ENCODE measurements around the gene ZNF514. TPM values are rescaled to one million over a fixed set of nuclear protein-coding genes. Genes with fewer than 3 reads are reported as not detected.
"Not testable (repeated sequence)": the region's sequence is repeated elsewhere in the genome, so short reads cannot be mapped to it uniquely, and the experiment has no call there.

ZNF514 gene
- polyA plus RNA-seq, 1 experiment, result 9.8 TPM

- ChIA-PET CTCF (interaction anchor here (1.7 to 2.2 kb wide), 3 partner anchors 9 to 30 kb away, joined by 4 to 16 read pairs (median 7); no protein-coding TSS in a partner anchor), POLR2A (no interaction called here)
- no peaks in the 10 kb centered on the region for H3K27me3 ChIP-seq (ENCODE audit: control insufficient read depth, insufficient read depth, low read length)
- TF ChIP-seq CTCF (IDR thresholded peaks at IDR 0.05; ENCODE audit: low read depth, low read length), result no peak
- no peak for DNase-seq (ENCODE audit: low read depth, low spot score)
- no peak overlapping the region for H3K27ac ChIP-seq (ENCODE audit: low read depth, low read length)
- H3K9me3 ChIP-seq (ENCODE audit: control insufficient read depth, insufficient read depth, low read length), result no peaks in the 10 kb centered on the region
- no peak overlapping the region for H3K4me3 ChIP-seq (ENCODE audit: low read depth, low read length)
Measured at GRCh38 chr2:95106081-95106480, 53.6 kb downstream of the ZNF514 start.

GRCh38 chr2:95104606-95105005 is 55.0 kb downstream of the ZNF514 start:
- no peak overlapping the region for H3K4me3 ChIP-seq (ENCODE audit: low read depth, low read length)
- no peak for DNase-seq (ENCODE audit: low read depth, low spot score)
- H3K9me3 ChIP-seq (ENCODE audit: control insufficient read depth, insufficient read depth, low read length), result no peaks in the 10 kb centered on the region
- POLR2A ChIA-PET, result interaction anchor here (0.8 kb wide), 1 partner anchor 18 kb away, joined by 3 read pairs; no protein-coding TSS in a partner anchor
- no peak overlapping the region for H3K27ac ChIP-seq (ENCODE audit: low read depth, low read length)
- CTCF ChIA-PET, result no interaction called here
- no peak for TF ChIP-seq CTCF (IDR thresholded peaks at IDR 0.05; ENCODE audit: low read depth, low read length)
- no peaks in the 10 kb centered on the region for H3K27me3 ChIP-seq (ENCODE audit: control insufficient read depth, insufficient read depth, low read length)

GRCh38 chr2:95099910-95100309 is 59.7 kb downstream of the ZNF514 start:
- H3K27me3 ChIP-seq (ENCODE audit: control insufficient read depth, insufficient read depth, low read length), result no peaks in the 10 kb centered on the region
- DNase-seq (ENCODE audit: low read depth, low spot score), result no peak
- ChIA-PET CTCF (no interaction called here), POLR2A (no interaction called here)
- no peak overlapping the region for H3K27ac ChIP-seq (ENCODE audit: low read depth, low read length)
- no peak overlapping the region for H3K4me3 ChIP-seq (ENCODE audit: low read depth, low read length)
- no peaks in the 10 kb centered on the region; the same call in 1 of the 2 replicates for H3K9me3 ChIP-seq (ENCODE audit: control insufficient read depth, insufficient read depth, low read length)
- no peak for TF ChIP-seq CTCF (IDR thresholded peaks at IDR 0.05; ENCODE audit: low read depth, low read length)

GRCh38 chr2:95098273-95098672 is 61.4 kb downstream of the ZNF514 start:
- H3K27ac ChIP-seq (ENCODE audit: low read depth, low read length); DNase-seq (ENCODE audit: low read depth, low spot score); H3K27me3 ChIP-seq (ENCODE audit: control insufficient read depth, insufficient read depth, low read length); POLR2A ChIA-PET; H3K4me3 ChIP-seq (ENCODE audit: low read depth, low read length); CTCF ChIA-PET; H3K9me3 ChIP-seq (ENCODE audit: control insufficient read depth, insufficient read depth, low read length): not testable (repeated sequence)

Other genes with a start within 250 kb of the ZNF514 start
- not detected in 2 replicates for gene MAL, start 134.1 kb downstream of the ZNF514 start, polyA plus RNA-seq (2011; rRNA removed)
- gene MRPS5, start 38.0 kb downstream of the ZNF514 start, polyA plus RNA-seq (2011; rRNA removed), result 50.2 and 55.7 TPM in 2 replicates
- gene ZNF2, start 6.0 kb upstream of the ZNF514 start, polyA plus RNA-seq (2011; rRNA removed), result 4.1 and 4.8 TPM in 2 replicates
- gene ZNF892, start 47.7 kb upstream of the ZNF514 start, polyA plus RNA-seq (2011; rRNA removed), result 1.6 TPM in 2 replicates
- gene PROM2, start 114.6 kb upstream of the ZNF514 start, polyA plus RNA-seq (2011; rRNA removed), result 0.10 and 0.12 TPM in 2 replicates
- gene KCNIP3, start 137.5 kb upstream of the ZNF514 start, polyA plus RNA-seq (2011; rRNA removed), result 0.12 and 0.24 TPM in 2 replicates
- gene FAHD2A, start 242.9 kb upstream of the ZNF514 start, polyA plus RNA-seq (2011; rRNA removed), result 24.9 and 30.9 TPM in 2 replicates